HuH-7.5 (cell line): ENCODE results near the gene SGCE.

Source experiments
- DNase-seq: peaks from one replicate; pipeline ENCODE4 v3.0.0; 2011; ENCODE audit warnings: low spot score

The SGCE gene

DNA sequence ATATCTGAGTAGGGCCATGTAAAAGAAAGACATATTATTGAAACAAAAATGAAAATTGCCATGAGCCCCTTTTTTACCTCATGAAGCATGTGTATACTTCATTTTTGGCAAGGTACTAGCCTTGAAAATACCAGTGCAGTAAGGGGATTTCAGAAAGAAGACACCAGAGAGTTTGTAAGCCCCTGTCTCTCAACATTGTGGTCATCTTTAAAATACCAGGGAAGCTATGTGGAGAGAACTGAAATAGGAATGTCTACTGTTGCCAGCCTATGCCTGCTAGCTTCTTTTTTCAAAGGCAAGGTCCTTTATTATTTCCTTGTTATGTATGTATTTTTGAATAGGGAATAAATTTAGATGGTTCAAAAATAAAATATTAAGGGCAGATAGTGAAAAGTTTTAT is 88.5 kb downstream of the SGCE start:
- no peak for DNase-seq

DNA sequence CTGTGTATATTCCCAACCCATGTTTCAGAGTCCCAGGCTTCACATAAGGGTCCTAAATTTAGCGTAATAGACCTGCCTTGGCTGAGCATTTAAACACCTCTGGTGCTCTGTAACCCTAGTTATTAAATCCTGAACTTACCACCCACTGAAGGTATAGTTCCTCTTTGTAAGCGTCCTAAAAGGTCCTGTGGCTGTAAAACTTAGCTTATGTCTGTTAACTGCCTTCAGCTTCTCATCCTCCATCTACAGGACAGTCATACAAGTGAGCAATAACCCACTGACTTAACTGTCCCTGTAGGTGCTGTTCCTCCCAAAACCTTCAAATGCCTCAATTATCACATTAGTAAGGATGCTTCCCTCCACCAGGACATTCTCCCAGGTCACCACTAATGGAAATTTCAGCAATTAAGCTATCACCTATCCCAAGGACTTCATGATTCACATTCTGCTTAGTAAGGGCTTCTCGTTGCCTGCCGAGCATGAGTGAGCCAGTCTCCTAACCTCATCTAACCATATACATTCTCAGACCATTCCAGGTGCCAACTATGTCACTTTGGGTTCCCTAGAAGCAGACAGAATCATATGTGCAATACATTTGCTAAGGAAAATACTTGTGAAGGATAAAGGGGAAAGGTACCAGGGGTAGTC is 90.6 kb downstream of the SGCE start:
- DNase-seq, result no peak

DNA sequence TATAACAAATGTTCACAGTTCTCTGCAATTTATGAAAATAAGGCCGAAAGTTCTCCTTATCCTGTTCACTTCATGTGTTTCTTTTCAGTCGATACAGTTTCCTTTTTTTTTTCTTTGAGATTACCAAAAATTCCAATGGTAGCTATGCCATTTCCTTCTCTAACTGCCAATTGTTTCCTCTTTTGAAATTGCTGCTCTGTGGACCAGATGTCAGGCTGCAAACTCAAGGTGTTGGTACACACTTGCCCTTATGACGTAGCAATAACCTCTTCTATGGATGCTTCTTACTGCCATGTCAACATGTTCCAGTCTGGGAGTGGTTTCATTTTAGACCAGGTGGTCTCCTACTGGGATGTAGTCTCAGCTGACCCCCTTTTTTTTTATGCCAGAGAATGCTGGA is 93.4 kb downstream of the SGCE start:
- DNase-seq, result no peak

DNA sequence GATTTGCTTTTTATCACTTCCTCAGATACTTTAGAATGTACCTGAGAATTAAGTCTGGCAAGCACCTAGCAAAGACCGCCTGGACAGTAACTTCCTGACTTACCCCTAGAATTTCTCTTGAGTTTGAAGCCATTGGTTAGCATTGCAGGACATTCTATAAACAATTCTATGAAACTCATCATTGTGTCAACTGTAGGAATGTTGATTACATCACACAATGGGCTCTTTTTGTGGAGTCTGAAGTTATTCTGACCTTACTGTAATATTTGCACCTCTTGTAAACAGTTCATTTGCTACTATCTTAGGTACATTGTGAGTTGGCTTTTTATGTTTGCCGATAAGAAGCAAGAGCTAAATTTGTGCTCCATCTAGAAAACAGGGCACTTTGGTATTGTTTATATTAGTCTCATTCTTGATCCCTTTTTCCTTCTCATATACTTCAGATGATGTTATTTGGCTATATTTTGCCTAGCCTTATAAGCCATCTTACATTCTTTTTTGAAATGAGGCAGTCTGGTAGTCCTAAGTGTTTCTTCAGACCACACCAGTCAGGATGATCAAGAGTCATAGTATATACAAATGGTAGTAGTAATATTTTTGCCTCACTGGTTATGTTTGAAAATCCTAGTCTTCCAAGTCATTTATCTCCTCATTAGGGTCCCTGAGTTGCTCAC is 94.0 kb downstream of the SGCE start:
- DNase-seq, result no peak

DNA sequence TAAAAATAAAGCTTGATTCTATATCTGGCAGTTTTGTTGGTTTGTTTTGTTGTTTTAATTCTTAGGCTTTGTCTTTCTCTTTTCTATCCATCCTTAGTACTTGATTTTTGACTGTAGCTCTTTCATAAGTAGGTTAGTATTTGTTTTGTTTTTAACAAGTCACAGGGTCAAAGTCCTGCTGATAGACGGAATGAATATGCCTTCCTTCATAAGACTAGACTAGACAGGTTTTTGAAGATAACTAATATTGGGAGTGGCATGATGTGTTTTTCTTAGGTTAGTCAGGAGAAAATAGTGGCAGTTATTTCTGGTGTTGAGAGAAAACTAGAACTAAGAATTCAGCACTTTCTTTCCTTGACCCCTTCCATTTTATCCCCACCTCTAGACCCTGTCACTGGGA is 96.0 kb downstream of the SGCE start:
- no peak for DNase-seq

DNA sequence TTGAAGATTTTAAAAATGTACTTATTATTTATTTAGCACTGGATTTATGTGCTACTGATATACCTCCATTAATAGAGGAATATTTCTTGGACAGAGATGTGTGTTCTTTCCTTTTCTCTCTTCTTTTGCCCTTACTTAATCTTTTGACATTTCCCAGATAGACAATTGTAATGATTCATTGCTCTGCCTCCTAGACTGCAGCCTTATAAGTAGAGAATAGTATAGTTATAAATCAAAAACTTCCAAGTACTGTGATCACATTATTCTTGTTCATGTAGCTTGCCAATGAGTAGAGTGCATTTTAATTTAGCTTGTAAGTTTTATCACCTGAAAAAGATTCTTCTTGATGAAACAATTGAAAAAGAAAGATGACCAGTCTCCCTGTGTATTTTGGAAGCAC is 98.7 kb downstream of the SGCE start:
- DNase-seq, result no peak

DNA sequence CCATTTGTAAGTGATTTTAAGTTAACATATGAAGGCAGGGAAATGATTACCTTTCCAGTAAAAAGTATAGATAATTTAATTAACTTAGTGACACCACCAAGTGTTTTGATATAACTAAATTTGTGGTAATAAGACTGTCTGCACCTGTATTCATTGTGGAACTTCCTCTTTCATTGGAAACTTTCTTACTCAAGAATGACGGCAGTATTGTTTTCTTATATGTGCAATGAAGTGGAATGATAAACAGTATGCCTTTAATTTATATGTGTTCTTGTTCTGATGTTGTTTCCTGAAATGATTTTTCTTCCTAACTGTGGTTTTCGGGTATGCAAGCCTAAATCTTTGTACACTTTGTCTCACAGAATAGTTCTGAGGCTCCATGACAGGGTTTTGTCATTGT is 99.9 kb downstream of the SGCE start:
- DNase-seq, result no peak

DNA sequence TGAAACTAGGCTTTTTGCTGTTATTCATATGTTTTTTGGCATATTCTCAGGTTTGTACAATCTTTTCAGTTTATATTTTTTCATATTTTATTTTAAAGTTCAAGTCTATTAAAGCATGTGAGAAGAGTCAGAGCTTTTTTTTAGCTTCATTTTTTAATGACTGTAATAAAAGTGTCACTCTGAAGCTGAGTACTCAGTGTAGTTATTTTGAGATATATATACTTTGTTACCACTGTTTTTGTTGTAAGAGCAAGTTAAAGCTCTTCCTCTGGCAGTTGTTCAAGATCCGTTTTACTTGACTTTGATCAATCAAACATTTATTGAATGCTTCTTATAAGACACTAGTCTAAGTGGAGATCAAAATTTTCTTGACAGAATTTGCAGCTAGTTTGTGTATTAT is 108.8 kb downstream of the SGCE start:
- DNase-seq, result no peak

DNA sequence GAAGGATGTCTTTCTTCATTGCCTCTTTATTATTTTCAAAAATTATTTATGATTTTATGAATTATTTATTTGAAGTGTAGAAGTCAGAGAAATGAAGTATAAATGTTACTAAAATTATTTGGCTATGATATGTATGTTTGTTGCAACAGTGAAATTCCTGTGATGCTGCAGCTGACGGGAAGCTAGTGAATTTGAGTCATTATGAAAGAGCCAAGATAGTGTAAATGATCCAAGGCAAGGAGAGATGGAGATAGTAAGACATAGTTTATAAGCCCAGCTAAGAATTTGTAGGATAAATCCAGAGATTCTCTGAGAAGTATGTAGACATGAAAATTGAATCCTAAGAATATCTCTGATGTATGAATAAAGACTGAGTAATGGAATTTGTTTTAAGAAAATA is 115.5 kb downstream of the SGCE start:
- DNase-seq, result no peak
